ENCODE data around the gene CLVS2.

DNA sequence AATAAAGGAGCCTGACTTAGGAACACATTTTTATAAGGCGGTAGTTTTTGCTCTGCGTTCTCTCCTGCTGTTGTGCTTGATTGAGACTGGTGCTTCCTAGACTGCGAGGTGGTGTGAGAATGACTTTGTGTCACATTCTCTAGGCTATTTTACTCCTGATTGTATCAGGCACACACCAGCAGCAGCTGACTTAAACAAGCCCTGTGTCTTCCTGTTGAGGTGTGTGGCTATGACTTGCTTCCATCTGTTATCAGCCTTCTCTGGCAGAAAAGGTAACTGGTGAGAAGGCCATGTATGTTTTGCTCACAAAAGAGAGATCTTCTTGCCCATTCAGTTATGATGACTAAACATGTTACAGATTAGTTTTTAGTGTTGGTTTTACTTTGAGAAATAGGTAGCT is 43.4 kb downstream of the CLVS2 start:
- TF ChIP-seq FOXA1 (IDR thresholded peaks at IDR 0.05) (no peak), CTCF (IDR thresholded peaks at IDR 0.05; ENCODE audit: low read depth, low read length, missing input control) (no peak), MAX (IDR thresholded peaks at IDR 0.05) (no peak), YY1 (IDR thresholded peaks at IDR 0.05) (no peak), RAD21 (IDR thresholded peaks at IDR 0.05) (no peak), SP1 (IDR thresholded peaks at IDR 0.05) (no peak), TAF1 (conservative IDR thresholded peaks at IDR 0.05) (no peak), EGR1 (IDR thresholded peaks at IDR 0.05; ENCODE audit: low read depth in 2 of 2) (no peak), GABPA (IDR thresholded peaks at IDR 0.05 in 1 of 2, conservative IDR thresholded peaks at IDR 0.05 in 1 of 2) (no peak)
- TF ChIP-seq, protein P1, sequence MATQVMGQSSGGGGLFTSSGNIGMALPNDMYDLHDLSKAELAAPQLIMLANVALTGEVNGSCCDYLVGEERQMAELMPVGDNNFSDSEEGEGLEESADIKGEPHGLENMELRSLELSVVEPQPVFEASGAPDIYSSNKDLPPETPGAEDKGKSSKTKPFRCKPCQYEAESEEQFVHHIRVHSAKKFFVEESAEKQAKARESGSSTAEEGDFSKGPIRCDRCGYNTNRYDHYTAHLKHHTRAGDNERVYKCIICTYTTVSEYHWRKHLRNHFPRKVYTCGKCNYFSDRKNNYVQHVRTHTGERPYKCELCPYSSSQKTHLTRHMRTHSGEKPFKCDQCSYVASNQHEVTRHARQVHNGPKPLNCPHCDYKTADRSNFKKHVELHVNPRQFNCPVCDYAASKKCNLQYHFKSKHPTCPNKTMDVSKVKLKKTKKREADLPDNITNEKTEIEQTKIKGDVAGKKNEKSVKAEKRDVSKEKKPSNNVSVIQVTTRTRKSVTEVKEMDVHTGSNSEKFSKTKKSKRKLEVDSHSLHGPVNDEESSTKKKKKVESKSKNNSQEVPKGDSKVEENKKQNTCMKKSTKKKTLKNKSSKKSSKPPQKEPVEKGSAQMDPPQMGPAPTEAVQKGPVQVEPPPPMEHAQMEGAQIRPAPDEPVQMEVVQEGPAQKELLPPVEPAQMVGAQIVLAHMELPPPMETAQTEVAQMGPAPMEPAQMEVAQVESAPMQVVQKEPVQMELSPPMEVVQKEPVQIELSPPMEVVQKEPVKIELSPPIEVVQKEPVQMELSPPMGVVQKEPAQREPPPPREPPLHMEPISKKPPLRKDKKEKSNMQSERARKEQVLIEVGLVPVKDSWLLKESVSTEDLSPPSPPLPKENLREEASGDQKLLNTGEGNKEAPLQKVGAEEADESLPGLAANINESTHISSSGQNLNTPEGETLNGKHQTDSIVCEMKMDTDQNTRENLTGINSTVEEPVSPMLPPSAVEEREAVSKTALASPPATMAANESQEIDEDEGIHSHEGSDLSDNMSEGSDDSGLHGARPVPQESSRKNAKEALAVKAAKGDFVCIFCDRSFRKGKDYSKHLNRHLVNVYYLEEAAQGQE (IDR thresholded peaks at IDR 0.05): no peak

Data from liver (tissue), 3 donors.